ENCODE results near the gene CAMK2D. TPM values are rescaled to one million over a fixed set of nuclear protein-coding genes. Genes with fewer than 3 reads are reported as not detected.
A peak's percentile ranks its signal among the peaks of the same experiment; 100 is the strongest.

The CAMK2D gene
- total RNA-seq, 1 experiment from 2014 or later = 29.5 TPM

DNA sequence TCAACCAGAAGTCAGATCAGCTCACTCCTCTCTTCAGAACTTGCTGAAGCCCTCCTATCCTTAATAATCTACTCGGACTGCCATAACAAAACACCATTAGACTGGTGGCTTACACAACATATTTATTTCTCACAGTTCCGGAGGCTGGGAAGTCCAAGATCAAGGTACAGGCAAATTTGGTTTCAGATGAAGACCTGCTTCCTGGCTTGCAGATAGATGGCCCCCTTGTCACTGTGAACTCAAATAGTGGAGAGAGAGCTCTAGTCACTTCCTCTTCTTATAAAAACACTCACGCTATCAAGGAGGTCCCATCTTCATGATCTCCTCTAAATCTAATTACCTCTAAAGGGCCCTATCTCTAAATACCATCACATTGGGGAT lies 125.1 kb downstream of the CAMK2D start:
- no peaks in the 10 kb centered on the region for H3K9me3 ChIP-seq (ENCODE audit: control insufficient read depth, insufficient read depth, low read depth, low read length)
- intact Hi-C loops (cut with micrococcal nuclease; ENCODE audit: unreplicated experiment) = no loop called here
- BruUV-seq (replicated peaks) = no TSS peak
- ChIA-PET CTCF (no interaction called here), POLR2A (no interaction called here)
- ATAC-seq = peak; percentile 46
- H3K27ac ChIP-seq (ENCODE audit: low read length) = peak overlapping the region; percentile 60
- DNase-seq (ENCODE audit: low read depth, low spot score) = no peak
- no peaks in the 10 kb centered on the region for H3K36me3 ChIP-seq (ENCODE audit: control insufficient read depth, insufficient read depth, low read length)
- H3K27me3 ChIP-seq (ENCODE audit: control insufficient read depth, insufficient read depth, low read length) = no peaks in the 10 kb centered on the region
- H3K4me3 ChIP-seq (ENCODE audit: low read depth in 2 of 2, low read length in 2 of 2) = no peak overlapping the region
- in situ Hi-C loops (cut with HindIII; ENCODE audit: low pct_unique_long_range_greater_than_20kb, low sequenced_read_pairs) = no loop called here
- TF ChIP-seq REST (IDR thresholded peaks at IDR 0.05; ENCODE audit: insufficient read depth in 1 of 2, low read depth in 2 of 2, low read length in 1 of 2) (no peak), CTCF (IDR thresholded peaks at IDR 0.05) (peak; percentile 23)
- peaks cover 47% of the 10 kb centered on the region for H3K4me1 ChIP-seq (ENCODE audit: control insufficient read depth, insufficient read depth, low read length)

GRCh38 chr4:113635739-113636437 lies 125.7 kb downstream of the CAMK2D start:
- ATAC-seq (peak; percentile 15; the same call in 1 of the 2 replicates), DNase-seq (ENCODE audit: low read depth, low spot score) (no peak)
- no peaks in the 10 kb centered on the region for H3K27me3 ChIP-seq (ENCODE audit: control insufficient read depth, insufficient read depth, low read length)
- H3K9me3 ChIP-seq (ENCODE audit: control insufficient read depth, insufficient read depth, low read depth, low read length) = no peaks in the 10 kb centered on the region
- no peaks in the 10 kb centered on the region for H3K36me3 ChIP-seq (ENCODE audit: control insufficient read depth, insufficient read depth, low read length)
- H3K4me1 ChIP-seq (ENCODE audit: control insufficient read depth, insufficient read depth, low read length) = peaks cover 47% of the 10 kb centered on the region
- no TSS peak for BruUV-seq (replicated peaks)
- H3K4me3 ChIP-seq (ENCODE audit: low read depth in 2 of 2, low read length in 2 of 2) = no peak overlapping the region
- POLR2A ChIA-PET = no interaction called here
- CTCF ChIA-PET = no interaction called here
- TF ChIP-seq POLR2AphosphoS5 (IDR thresholded peaks at IDR 0.05; ENCODE audit: low read depth, low read length) (no peak), SIN3A (IDR thresholded peaks at IDR 0.05; ENCODE audit: borderline replicate concordance, insufficient read depth, low read depth, low read length) (no peak), REST (IDR thresholded peaks at IDR 0.05; ENCODE audit: insufficient read depth in 1 of 2, low read depth in 2 of 2, low read length in 1 of 2) (no peak), CTCF (IDR thresholded peaks at IDR 0.05) (no peak), TCF7L2 (IDR thresholded peaks at IDR 0.05; ENCODE audit: low read depth, low read length) (no peak)
- intact Hi-C loops (cut with micrococcal nuclease; ENCODE audit: unreplicated experiment) = no loop called here
- in situ Hi-C loops (cut with HindIII; ENCODE audit: low pct_unique_long_range_greater_than_20kb, low sequenced_read_pairs) = no loop called here
- peak overlapping the region; percentile 60 for H3K27ac ChIP-seq (ENCODE audit: low read length)
